Measurements from ENCODE around the gene MACF1.
"Not testable (repeated sequence)": the region's sequence is repeated elsewhere in the genome, so short reads cannot be mapped to it uniquely, and the experiment has no call there.

The MACF1 gene

GRCh38 chr1:39177706-39178105, 26.8 kb upstream of the MACF1 start:
- DNase-seq (ENCODE audit: low spot score): no peak

GRCh38 chr1:39178541-39179431, 25.7 kb upstream of the MACF1 start:
- DNase-seq (ENCODE audit: low spot score): no peak

GRCh38 chr1:39181311-39181710, 23.2 kb upstream of the MACF1 start:
- no peak for DNase-seq (ENCODE audit: low spot score)

GRCh38 chr1:39182804-39183203, 21.7 kb upstream of the MACF1 start:
- no peak for DNase-seq (ENCODE audit: low spot score)

- DNase-seq (ENCODE audit: low spot score): peak; percentile 92
These were observed 20.8 kb upstream of the MACF1 start for GRCh38 chr1:39183503-39184353.

GRCh38 chr1:39184354-39184818, 20.1 kb upstream of the MACF1 start:
- DNase-seq (ENCODE audit: low spot score): no peak

- no peak for DNase-seq (ENCODE audit: low spot score)
These were observed 17.0 kb upstream of the MACF1 start for GRCh38 chr1:39187275-39188046.

GRCh38 chr1:39189592-39190041, 14.9 kb upstream of the MACF1 start:
- DNase-seq (ENCODE audit: low spot score): no peak

GRCh38 chr1:39190096-39190495, 14.4 kb upstream of the MACF1 start:
- no peak for DNase-seq (ENCODE audit: low spot score)

GRCh38 chr1:39194398-39195051, 10.0 kb upstream of the MACF1 start:
- no peak for DNase-seq (ENCODE audit: low spot score)

- peak; percentile 50 for DNase-seq (ENCODE audit: low spot score)
These were observed 9.1 kb upstream of the MACF1 start for GRCh38 chr1:39195166-39196111.

- peak; percentile 83 for DNase-seq (ENCODE audit: low spot score)
These were observed 8.0 kb upstream of the MACF1 start for GRCh38 chr1:39196244-39197215.

- DNase-seq (ENCODE audit: low spot score): no peak
These were observed 4.9 kb upstream of the MACF1 start for GRCh38 chr1:39199593-39199992.

GRCh38 chr1:39205102-39205780, 746 bp downstream of the MACF1 start:
- DNase-seq (ENCODE audit: low spot score): peak; percentile 74

GRCh38 chr1:39205781-39206464, 1.4 kb downstream of the MACF1 start:
- peak; percentile 40 for DNase-seq (ENCODE audit: low spot score)

- not testable (repeated sequence) for DNase-seq (ENCODE audit: low spot score)
These were observed 3.9 kb downstream of the MACF1 start for GRCh38 chr1:39208360-39208759.

GRCh38 chr1:39210649-39211048, 6.2 kb downstream of the MACF1 start:
- DNase-seq (ENCODE audit: low spot score): no peak

GRCh38 chr1:39212499-39212898, 8.0 kb downstream of the MACF1 start:
- no peak for DNase-seq (ENCODE audit: low spot score)

Data from CD4-positive, alpha-beta T cell treated with Interleukin-6 at 100 ng/mL for 8 hours (primary cell).